A673 (cell line): ENCODE data around the gene SERPINB10.

Source experiments
- CTCF ChIP-seq: fragments of 300-800, 200-600 bp; sonication (generic); conservative IDR thresholded peaks from 2 replicates; pipeline ENCODE4 v1.5.1; 2017; ENCODE audit warnings: low read depth, mild to moderate bottlenecking, antibody characterized with exemption, low read length, moderate library complexity, mixed read lengths
- EZH2 ChIP-seq: fragments of 200-600 bp; sonication (generic); IDR thresholded peaks from 2 replicates; pipeline ENCODE4 v1.6.1; 2017; ENCODE audit warnings: borderline replicate concordance, low read depth, mild to moderate bottlenecking, mixed read lengths, antibody characterized with exemption, low read length; ENCODE audit not compliant: poor library complexity, severe bottlenecking

GRCh38 chr18:63899206-63899605 lies 8.6 kb upstream of the SERPINB10 start:
- TF ChIP-seq CTCF (no peak), EZH2 (no peak)
